MV-4-11 (cell line): ENCODE results near the gene NUMBL.
"Not testable (repeated sequence)": the region's sequence is repeated elsewhere in the genome, so short reads cannot be mapped to it uniquely, and the experiment has no call there.

Experiments
- DNase-seq: peaks from one replicate; lab custom pipeline; 2025; lab: John Stamatoyannopoulos, UW

The NUMBL gene

DNA sequence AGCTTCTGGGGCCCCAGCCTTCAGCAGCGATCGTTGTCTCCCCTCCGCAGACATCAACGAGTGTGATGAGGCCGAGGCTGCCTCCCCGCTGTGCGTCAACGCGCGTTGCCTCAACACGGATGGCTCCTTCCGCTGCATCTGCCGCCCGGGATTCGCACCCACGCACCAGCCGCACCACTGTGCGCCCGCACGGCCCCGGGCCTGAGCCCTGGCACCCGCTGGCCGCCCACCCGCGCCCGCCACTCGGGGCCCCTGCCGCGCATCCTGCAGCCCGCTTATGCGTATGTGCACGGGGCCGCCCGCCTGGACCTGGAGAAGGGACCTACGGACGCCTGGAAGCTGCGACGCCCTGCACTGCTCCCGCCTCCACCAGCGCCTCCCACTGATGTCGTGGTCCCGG is 61.1 kb downstream of the NUMBL start:
- no peak for DNase-seq

DNA sequence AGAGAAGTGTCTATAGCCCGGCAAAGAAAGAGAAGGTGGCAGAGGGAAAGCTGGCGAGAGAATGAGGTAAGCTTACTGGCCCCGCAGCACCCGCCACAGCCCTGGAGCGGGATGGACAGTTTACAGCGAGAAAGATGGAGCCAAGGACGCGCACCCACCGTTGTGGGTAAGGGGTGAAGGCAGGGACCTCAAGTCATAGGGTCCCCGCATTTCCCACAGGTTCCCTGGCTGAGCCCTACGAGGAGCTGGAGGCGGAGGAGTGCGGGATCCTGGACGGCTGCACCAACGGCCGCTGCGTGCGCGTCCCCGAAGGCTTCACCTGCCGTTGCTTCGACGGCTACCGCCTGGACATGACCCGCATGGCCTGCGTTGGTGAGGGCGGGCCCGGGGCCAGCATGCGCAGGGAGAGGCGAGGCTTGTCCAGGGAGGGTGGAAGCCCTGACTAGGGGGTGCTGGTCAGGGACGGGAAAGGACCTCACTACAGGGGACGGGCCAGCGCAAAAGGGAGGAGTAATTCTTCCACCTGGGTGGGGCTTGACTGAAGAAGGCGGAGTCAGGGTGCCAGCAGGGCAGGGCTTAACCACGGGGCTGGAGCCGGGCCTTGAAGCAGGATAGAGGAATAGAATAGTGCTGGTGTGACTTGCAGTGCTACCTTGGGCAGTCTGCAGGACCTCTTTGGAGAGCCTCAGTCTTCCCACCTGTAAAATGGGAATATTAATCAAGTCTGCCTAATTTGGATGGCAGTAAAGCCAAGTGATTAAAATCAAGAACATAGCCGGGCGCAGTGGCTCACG is 62.8 kb downstream of the NUMBL start:
- no peak for DNase-seq

DNA sequence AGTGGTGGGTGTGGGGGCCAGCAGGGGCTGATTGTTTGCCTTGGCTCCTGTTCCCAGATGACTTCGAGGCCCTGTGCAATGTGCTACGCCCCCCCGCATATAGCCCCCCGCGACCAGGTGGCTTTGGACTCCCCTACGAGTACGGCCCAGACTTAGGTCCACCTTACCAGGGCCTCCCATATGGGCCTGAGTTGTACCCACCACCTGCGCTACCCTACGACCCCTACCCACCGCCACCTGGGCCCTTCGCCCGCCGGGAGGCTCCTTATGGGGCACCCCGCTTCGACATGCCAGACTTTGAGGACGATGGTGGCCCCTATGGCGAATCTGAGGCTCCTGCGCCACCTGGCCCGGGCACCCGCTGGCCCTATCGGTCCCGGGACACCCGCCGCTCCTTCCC is 63.5 kb downstream of the NUMBL start:
- no peak for DNase-seq

DNA sequence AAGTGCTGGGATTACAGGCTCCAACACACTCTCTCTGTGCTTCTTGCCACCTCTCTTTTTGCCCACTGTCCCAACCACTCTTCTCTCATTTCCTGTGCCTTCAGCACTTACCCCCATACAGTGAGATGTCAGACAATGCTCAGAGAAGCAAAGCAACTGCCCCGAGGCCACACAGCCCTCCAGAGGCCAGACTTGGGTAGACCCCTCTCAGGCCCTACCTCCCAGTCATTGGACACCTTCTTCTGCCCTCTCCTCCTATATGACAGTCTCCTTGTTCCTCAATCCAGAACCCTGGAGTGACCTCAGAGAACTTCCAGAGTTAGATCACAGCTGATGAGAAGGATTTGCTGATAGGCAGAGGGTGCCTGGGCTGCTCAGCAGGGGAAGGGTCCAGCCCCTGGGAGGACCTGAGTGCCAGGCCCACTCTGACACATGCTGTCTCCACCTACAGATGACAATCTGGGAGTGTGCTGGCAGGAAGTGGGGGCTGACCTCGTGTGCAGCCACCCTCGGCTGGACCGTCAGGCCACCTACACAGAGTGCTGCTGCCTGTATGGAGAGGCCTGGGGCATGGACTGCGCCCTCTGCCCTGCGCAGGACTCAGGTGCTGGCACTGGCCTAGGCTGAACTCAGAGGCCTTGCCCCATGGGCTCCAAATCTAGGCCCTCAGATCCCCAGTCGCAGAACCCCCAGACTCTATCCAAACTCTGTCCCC is 64.9 kb downstream of the NUMBL start:
- DNase-seq, result no peak

DNA sequence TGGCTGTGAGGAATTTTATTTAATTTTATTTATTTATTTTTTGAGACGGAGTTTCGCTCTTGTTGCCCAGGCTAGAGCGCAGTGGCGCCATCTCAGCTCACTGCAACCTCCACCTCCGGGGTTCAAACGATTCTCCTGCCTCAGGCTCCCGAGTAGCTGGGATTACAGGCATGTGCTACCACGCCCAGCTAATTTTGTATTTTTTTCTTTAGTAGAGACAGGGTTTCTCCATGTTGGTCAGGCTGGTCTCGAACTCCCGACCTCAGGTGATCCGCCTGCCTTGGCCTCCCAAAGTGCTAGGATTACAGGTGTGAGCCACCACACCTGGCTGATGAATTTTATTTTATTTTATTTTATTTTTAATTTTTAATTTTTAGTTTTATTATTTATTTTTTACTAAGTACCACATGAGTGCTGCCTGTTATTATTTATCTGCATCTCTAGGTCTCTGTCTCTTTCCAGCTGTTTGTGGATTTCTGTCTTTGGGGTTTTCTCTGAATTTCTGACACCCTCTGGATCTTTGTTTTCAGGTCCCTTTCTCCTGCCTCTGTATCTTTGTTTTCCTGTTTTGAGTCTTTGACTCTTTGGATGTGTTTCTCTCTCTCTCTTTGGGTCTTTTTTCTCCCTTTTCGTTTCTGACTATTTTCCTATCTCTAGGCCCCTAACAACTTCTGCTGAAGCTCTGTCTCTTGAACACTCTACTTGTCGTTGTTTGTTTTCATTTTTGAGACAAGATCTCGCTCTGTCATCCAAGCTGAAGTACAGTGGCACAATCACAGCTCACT is 65.9 kb downstream of the NUMBL start:
- DNase-seq, result not testable (repeated sequence)

DNA sequence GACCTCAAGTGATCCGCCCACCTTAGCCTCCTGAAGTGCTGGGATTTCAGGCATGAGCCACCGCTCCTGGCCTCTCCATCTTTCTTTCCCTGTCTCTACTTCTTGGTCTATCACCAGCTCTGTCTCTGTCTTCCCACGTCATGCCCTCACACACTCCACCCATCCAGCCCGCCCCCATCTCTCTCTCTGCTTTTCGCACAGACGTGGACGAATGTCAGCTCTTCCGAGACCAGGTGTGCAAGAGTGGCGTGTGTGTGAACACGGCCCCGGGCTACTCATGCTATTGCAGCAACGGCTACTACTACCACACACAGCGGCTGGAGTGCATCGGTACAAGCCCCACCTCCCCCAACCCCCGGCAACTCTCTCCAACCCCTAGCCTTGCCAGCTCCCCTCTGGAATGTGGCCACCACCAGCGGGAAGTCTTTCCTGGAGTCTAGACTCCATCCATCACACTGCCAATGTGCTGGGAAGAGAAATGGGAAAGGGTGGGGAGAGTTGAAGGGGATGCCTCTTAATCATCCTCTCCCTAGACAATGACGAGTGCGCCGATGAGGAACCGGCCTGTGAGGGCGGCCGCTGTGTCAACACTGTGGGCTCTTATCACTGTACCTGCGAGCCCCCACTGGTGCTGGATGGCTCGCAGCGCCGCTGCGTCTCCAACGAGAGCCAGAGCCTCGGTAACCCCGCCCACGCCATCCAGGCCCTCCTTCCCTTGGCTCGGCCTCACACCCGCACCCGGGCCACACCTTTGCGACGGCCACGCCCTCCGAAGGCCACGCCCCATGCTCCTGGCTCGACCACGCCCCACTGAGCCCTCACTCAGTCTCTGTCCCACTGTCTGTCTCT is 66.8 kb downstream of the NUMBL start:
- DNase-seq, result no peak

DNA sequence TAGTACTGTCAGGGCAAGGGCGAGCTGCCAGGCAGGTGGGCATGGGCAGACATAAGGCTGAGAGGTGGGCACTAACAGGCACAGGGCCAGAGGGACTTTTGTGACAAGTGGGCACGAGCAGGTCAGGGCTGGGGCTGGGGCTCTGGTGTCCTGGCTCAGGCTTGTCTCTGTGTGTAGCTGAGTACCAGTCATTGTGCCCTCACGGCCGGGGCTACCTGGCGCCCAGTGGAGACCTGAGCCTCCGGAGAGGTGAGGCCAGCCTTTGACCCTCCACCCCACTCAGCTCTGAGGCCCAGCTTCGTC is 67.7 kb downstream of the NUMBL start:
- no peak for DNase-seq

DNA sequence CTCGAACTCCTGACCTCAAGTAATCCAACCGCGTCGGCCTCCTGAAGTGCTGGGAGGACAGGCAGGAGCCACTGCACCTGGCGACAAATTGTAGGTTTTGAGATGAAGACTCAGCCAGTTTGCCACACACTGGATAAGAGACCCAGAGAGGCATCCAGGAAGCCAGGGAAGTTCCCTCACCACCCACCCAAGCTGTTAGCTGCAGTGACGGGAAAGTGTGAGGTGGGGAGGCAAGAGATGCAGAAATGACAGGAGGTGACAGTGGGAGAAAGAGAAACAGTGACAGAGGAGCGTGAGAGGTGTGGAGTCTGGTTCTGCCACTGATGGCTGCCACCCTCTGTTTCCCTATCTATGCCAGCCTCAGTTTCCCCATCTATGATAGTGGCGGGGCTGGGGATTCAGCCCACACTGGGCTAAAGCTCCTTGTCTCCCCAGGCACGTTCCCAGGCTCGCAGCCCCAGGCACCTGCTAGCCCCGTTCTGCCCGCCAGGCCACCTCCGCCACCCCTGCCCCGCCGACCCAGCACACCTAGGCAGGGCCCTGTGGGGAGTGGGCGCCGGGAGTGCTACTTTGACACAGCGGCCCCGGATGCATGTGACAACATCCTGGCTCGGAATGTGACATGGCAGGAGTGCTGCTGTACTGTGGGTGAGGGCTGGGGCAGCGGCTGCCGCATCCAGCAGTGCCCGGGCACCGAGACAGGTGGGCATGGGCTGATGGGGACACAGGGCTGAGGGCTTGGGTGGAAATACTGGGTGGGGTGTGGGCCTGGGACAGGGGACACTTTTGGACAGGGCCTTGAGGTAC is 68.3 kb downstream of the NUMBL start:
- DNase-seq, result no peak

DNA sequence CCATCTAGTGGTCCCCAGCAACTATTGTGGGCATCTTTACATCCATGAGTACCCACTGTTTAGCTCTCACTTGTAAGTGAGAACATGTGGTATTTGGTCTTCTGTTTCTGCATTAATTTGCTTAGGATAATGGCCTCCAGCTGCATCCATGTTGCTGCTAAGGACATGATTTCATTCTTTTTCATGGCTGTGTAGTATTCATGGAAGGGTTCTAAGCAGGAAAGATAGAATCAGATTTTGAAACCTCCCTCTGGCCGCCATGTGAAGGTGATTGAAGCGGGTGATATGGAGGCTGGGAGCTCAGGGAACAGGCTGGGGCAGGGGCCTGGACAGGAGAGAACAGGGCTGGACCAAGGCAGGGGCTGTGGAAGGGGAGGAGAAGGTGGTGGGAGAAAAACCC is 69.2 kb downstream of the NUMBL start:
- DNase-seq, result no peak

DNA sequence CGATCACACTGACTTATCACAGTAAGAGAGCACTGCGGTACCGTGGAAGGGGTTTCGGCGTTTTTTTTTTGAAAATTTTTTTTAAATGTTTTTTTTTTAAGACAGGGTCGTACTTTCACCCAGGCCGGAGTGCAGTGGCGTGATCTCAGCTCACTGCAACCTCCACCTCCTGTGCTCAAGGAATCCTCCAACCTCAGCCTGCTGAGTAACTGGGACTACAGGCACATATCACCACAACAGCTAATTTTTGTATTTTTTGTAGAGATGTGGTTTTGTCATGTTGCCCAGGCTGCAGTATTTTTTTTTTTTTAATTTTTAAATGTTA is 70.3 kb downstream of the NUMBL start:
- no peak for DNase-seq

DNA sequence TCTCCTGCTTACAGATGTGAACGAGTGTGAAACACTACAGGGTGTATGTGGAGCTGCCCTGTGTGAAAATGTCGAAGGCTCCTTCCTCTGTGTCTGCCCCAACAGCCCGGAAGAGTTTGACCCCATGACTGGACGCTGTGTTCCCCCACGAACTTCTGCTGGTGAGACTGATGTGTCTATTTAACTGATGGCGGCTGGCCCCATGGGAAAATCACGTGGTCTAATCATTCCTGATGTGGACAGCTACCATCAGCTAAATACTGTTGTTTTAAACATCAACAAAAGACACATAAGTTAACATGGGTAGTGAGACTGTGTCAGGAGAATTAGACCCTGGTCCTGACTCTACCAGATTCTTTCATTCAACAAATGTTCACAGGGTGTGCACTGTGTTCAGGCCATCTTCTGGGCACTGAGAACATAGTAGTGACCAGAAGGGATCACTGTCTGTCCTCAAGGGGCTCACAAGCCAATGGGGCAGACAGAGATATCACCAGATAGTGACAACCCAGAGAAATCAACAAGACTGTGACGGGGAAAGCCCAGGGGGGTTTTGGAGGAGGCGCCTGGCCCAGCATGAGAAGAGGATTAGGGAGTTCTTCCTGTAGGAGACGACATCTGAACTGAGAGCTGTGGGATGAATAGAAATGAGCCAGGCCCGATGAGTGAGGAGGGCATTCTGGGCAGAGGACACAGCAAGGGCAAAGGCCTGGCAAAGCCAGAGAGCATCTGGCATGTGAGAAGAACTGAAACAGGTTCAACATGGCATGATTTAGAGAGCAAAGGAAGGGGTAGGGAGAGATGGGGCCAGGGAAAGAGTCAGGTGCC is 70.9 kb downstream of the NUMBL start:
- DNase-seq, result no peak

DNA sequence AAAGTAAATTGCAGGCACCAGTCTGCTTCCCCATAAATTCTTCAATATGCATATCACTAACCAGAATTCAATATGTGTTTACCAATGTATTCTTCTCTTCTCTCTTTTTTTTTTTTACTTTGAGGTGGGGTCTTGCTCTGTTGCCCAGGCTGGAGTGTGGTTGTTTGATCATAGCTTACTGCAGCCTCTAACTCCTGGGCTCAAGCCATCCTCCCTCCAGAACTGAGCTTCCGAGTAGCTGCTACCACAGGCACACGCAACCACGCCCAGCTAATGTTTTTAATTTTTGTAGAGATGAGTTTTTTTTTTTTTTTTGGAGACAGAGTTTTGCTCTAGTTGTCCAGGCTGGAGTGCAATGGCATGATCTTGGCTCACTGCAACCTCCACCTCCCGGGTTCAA is 72.5 kb downstream of the NUMBL start:
- no peak for DNase-seq

DNA sequence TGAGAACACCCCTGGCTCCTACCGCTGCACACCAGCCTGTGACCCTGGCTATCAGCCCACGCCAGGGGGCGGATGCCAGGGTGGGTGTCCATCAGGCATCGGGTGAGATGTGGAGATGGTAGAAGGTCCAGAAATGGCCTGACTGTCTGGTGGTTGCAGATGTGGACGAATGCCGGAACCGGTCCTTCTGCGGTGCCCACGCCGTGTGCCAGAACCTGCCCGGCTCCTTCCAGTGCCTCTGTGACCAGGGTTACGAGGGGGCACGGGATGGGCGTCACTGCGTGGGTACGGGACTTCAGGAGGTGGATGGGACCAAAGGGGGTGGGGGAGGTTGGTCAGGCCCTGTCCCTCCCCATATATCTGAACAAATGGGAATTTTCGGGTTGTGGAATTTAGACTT is 73.5 kb downstream of the NUMBL start:
- no peak for DNase-seq

DNA sequence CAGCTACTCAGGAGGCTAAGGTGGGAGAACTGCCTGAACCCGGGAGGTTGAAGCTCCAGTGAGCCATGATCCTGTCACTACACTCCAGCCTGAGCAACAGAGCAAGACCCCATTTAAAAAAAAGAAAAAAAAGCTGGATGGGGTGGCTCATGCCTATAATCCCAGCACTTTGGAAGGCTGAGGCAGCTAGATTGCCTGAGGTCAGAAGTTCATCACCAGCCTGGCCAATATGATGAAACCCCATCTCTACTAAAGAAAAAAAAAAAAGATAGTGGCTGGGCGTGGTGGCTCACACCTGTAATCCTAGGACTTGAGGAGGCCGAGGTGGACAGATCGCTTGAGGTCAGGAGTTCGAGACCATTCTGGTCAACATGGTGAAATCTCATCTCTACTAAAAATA is 74.3 kb downstream of the NUMBL start:
- peak; percentile 5 for DNase-seq
